GM12878 (cell line): ENCODE results near the gene CD1B. TPM values are rescaled to one million over a fixed set of nuclear protein-coding genes. Genes with fewer than 3 reads are reported as not detected.
"Not testable (repeated sequence)": the region's sequence is repeated elsewhere in the genome, so short reads cannot be mapped to it uniquely, and the experiment has no call there.

ENCODE experiments used
- ATAC-seq: fragments of 200-7000 bp; cut with Tn5 transposase; 3 replicates; pipeline ENCODE4 v1.9.1; 2020; ENCODE audit warnings: mild to moderate bottlenecking, moderate library complexity
- BruUV-seq: library from RNA; stranded (reverse); fragments of 400-500 nt; replicated peaks from 2 replicates; lab custom pipeline; 2021; lab: Mats Ljungman, UMichigan
- CTCF ChIA-PET: fragments of 300-600 bp; sonication (Branson Sonifier 250); formaldehyde crosslinking; extraction: SDS; loops from one replicate; lab custom pipeline; 2021; ENCODE audit warnings: inconsistent platforms; lab: Yijun Ruan, JAX
- POLR2A ChIA-PET: fragments of 350-600 bp; formaldehyde crosslinking; extraction: SDS; loops from one replicate; lab custom pipeline; 2021; ENCODE audit warnings: inconsistent platforms; lab: Charles Lee
- RAD21 ChIA-PET: fragments of 300-600 bp; sonication (Branson Sonifier 250); formaldehyde crosslinking; loops from one replicate; lab custom pipeline; 2023; ENCODE audit warnings: antibody characterized with exemption; ENCODE audit not compliant: unreplicated experiment; lab: Charles Lee
- SMC1A ChIA-PET: fragments of 300-600 bp; sonication (Branson Sonifier 250); formaldehyde crosslinking; loops from one replicate; lab custom pipeline; 2023; ENCODE audit not compliant: unreplicated experiment, uncharacterized antibody; lab: Charles Lee
- DNase-seq: peaks from one replicate; pipeline ENCODE4 v3.0.0-alpha.2; 2011; ENCODE audit warnings: low read depth, low spot score
- FAIRE-seq: peaks from 3 replicates; lab custom pipeline; 2011; peaks lifted over from hg19 to GRCh38; lab: Jason Lieb, UNC
- H2AFZ ChIP-seq: 2 replicates; pipeline ENCODE4 v1.6.0; 2011; ENCODE audit warnings: low read depth, low read length, control low read depth; ENCODE audit not compliant: control insufficient read depth
- H3K27ac ChIP-seq: 2 replicates; pipeline ENCODE4 v1.5.1; 2011; ENCODE audit warnings: control low read depth; ENCODE audit not compliant: control insufficient read depth, insufficient read depth
- H3K27me3 ChIP-seq, 2 experiments: replicated peaks in 1 of 2; 2 replicates each; pipeline versions ENCODE4 v1.6.0 to v1.6.1; 2011; ENCODE audit warnings: low read length in 1 of 2; ENCODE audit not compliant: control insufficient read depth in 2 of 2, insufficient read depth in 2 of 2
- H3K36me3 ChIP-seq, 2 experiments: 2 replicates each; pipeline ENCODE4 v1.5.1; 2011; ENCODE audit warnings: low read length in 1 of 2; ENCODE audit not compliant: control insufficient read depth in 2 of 2, insufficient read depth in 2 of 2
- H3K4me1 ChIP-seq: 2 replicates; pipeline ENCODE4 v1.6.1; 2011; ENCODE audit warnings: mild to moderate bottlenecking, low read length, moderate library complexity, mixed read lengths; ENCODE audit not compliant: control insufficient read depth, insufficient read depth
- H3K4me2 ChIP-seq: 2 replicates; pipeline ENCODE4 v1.6.0; 2011; ENCODE audit warnings: control low read depth; ENCODE audit not compliant: control insufficient read depth, insufficient read depth
- H3K4me3 ChIP-seq: fragments of 200-600 bp; sonication (generic); 2 replicates; pipeline ENCODE4 v1.5.1; 2016
- H3K79me2 ChIP-seq: 2 replicates; pipeline ENCODE4 v1.6.0; 2011; ENCODE audit warnings: low read length; ENCODE audit not compliant: control insufficient read depth, insufficient read depth
- H3K9ac ChIP-seq: 2 replicates; pipeline ENCODE4 v1.8.0; 2011; ENCODE audit warnings: low read length, control low read depth, mixed read lengths; ENCODE audit not compliant: control insufficient read depth, insufficient read depth
- H3K9me3 ChIP-seq: replicated peaks from 3 replicates; pipeline ENCODE4 v1.5.1; 2011; ENCODE audit warnings: mild to moderate bottlenecking, low read length; ENCODE audit not compliant: control insufficient read depth, insufficient read depth
- H4K20me1 ChIP-seq: 2 replicates; pipeline ENCODE4 v1.6.0; 2011; ENCODE audit not compliant: control insufficient read depth, insufficient read depth
- CBX5 ChIP-seq: sonication (generic); IDR thresholded peaks from 2 replicates; pipeline ENCODE4 v1.6.1; 2016; ENCODE audit warnings: low read depth, moderate library complexity, mild to moderate bottlenecking, inconsistent platforms
- CHD1 ChIP-seq: IDR thresholded peaks from 2 replicates; pipeline ENCODE4 v1.6.1; 2012; ENCODE audit warnings: low read depth, low read length, improper control_type of control experiment
- CHD4 ChIP-seq: fragments of 200-600 bp; sonication (generic); IDR thresholded peaks from 2 replicates; pipeline ENCODE4 v1.6.1; 2016; ENCODE audit warnings: mild to moderate bottlenecking
- EGR1 ChIP-seq, 2 experiments: IDR thresholded peaks; 1 replicate in 1 of 2; 2 replicates in 1 of 2; pipeline ENCODE4 v1.6.1; 2011 to 2012; ENCODE audit warnings: low read depth in 2 of 2, low read length in 2 of 2, borderline replicate concordance in 1 of 2, mild to moderate bottlenecking in 1 of 2, moderate library complexity in 1 of 2
- IRF4 ChIP-seq: IDR thresholded peaks from 2 replicates; pipeline ENCODE4 v1.6.1; 2011; ENCODE audit warnings: low read depth, low read length
- NR2C1 ChIP-seq: fragments of 450-650 bp; IDR thresholded peaks from 2 replicates; pipeline ENCODE4 v1.6.1; 2017; ENCODE audit warnings: antibody characterized with exemption, mild to moderate bottlenecking, moderate library complexity
- SMC3 ChIP-seq: IDR thresholded peaks from 2 replicates; pipeline ENCODE4 v1.6.1; 2011; ENCODE audit warnings: low read length, improper control_type of control experiment, borderline replicate concordance
- TCF3 ChIP-seq: IDR thresholded peaks from 2 replicates; pipeline ENCODE4 v1.6.1; 2012; ENCODE audit warnings: low read depth, mild to moderate bottlenecking, low read length, borderline replicate concordance; ENCODE audit not compliant: insufficient read depth
- WGBS: methylation state at CpG from one replicate; pipeline ENCODE4 v1.1.6; 2016; ENCODE audit warnings: low lambda C conversion rate; ENCODE audit not compliant: insufficient replicate concordance, insufficient coverage; ENCODE audit errors: missing lambda C conversion rate; 5-methylcytosine and 5-hydroxymethylcytosine counted together
- in situ Hi-C: fragments of 300-500 bp; cut with MboI; formaldehyde crosslinking; loops from 9 replicates; pipeline ENCODE4 v1.14.3; 2018; ENCODE audit warnings: mixed read lengths
- intact Hi-C: fragments of 100-400 bp; cut with micrococcal nuclease; formaldehyde crosslinking; loops from one replicate; pipeline ENCODE4 v1.14.2; 2022; ENCODE audit not compliant: unreplicated experiment
- polyA plus RNA-seq, 11 experiments: library from polyadenylated mRNA; depleted of rRNA in 4 of 11; unstranded in 6 of 11; stranded (reverse) in 5 of 11; fragments of >200 nt; fragmentation: Nextera tagmentation in 4 of 11; fragmentation: Illumina TruSeq in 1 of 11; extraction: Ambion mirVana in 4 of 11; extraction: Trizol in 1 of 11; gene quantifications; 1 replicate in 1 of 11; 2 replicates in 10 of 11; pipeline versions ENCODE4 v1.2.1 to v1.2.3, GENCODE V29; 2011 to 2016; ENCODE audit warnings: inconsistent platforms in 2 of 11, missing spikeins in 2 of 11, low read depth in 1 of 11
- total RNA-seq, 4 experiments: library from RNA; depleted of rRNA in 3 of 4; stranded (reverse); fragments of >200 nt in 3 of 4; fragmentation: Illumina TruSeq in 1 of 4; extraction: Trizol in 1 of 4; gene quantifications; 2 replicates each; pipeline versions ENCODE4 v1.2.1 to v1.2.3, GENCODE V29; 2013 to 2021
- TF ChIP-seq, protein P1 (sequence below): IDR thresholded peaks from 2 replicates; pipeline ENCODE4 v1.6.1; 2011; ENCODE audit warnings: low read depth, mild to moderate bottlenecking, low read length, moderate library complexity, borderline replicate concordance; ENCODE audit errors: extremely low read depth

The CD1B gene
- total and polyA plus RNA-seq, 10 of the 15 experiments (the other 5 are each of a cell fraction or from before 2014, with no cell fraction given), result not detected

DNA sequence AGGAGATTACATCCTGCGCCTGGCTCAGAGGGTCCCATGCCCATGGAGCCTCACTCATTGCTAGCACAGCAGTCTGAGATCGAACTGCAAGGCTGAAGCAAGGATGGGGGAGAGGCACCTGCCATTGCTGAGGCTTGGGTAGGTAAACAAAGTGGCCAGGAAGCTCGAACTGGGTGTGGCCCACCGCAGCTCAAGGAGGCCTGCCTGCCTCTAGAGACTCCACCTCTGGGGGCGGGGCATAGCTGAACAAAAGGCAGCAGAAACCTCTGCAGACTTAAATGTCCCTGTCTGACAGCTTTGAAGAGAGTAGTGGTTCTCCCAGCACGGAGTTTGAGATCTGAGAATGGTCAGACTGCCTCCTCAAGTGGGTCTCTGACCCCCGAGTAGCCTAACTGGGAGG is 5.1 kb upstream of the CD1B start:
- H3K79me2 ChIP-seq, intact Hi-C loops, H2AFZ ChIP-seq, FAIRE-seq, RAD21 ChIA-PET, H3K36me3 ChIP-seq, H4K20me1 ChIP-seq, H3K27me3 ChIP-seq, H3K9ac ChIP-seq, H3K9me3 ChIP-seq, H3K4me1 ChIP-seq, POLR2A ChIA-PET, H3K4me3 ChIP-seq, BruUV-seq, H3K27ac ChIP-seq, H3K4me2 ChIP-seq, DNase-seq, ATAC-seq: not testable (repeated sequence)
- SMC1A ChIA-PET, result interaction anchor here (0.9 to 1.2 kb wide), 2 partner anchors 36 to 50 kb away, joined by 3 read pairs; no protein-coding TSS in a partner anchor
- WGBS, result 23% methylated on average over 7 of the region's 7 CpGs
- in situ Hi-C loops, result loop anchor here (10.0 kb wide), 1 partner anchor 132 kb away; no protein-coding TSS in a partner anchor
- CTCF ChIA-PET, result interaction anchor here (1.7 kb wide), 1 partner anchor 132 kb away, joined by 8 read pairs; no protein-coding TSS in a partner anchor

DNA sequence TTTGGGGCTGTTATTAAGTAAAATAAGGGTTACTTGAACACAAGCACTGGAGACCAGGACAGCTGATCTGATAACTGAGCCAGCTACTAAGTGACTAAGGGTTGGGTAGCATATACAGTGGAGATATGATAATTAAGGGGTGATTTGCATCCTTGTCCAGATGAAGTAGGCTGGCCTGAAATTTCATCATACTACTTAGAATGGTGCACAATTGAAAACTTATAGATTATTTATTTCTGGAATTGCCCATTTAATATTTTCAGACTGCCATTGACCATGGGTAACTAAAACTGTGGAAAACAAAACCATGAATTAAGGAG is 3.8 kb upstream of the CD1B start:
- no TSS peak for BruUV-seq
- no peak overlapping the region for H3K9ac ChIP-seq
- TF ChIP-seq EGR1 (IDR thresholded peaks at IDR 0.05; ENCODE audit: borderline replicate concordance in 1 of 2, low read depth in 2 of 2, low read length in 2 of 2), result no peak
- no peak for TF ChIP-seq IRF4
- TF ChIP-seq CBX5, result no peak
- TF ChIP-seq CHD4, result no peak
- TF ChIP-seq, protein P1, sequence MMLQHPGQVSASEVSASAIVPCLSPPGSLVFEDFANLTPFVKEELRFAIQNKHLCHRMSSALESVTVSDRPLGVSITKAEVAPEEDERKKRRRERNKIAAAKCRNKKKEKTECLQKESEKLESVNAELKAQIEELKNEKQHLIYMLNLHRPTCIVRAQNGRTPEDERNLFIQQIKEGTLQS, result no peak
- no peak for TF ChIP-seq CHD1
- TF ChIP-seq NR2C1, result no peak
- no peak for TF ChIP-seq TCF3
- TF ChIP-seq SMC3, result no peak
- TF ChIP-seq, all 136 proteins: peak for 0
- Histone ChIP-seq H3K36me3 (no peaks in the 10 kb centered on the region), H3K27ac (no peak overlapping the region), H3K79me2 (no peaks in the 10 kb centered on the region), H3K27me3 (no peaks in the 10 kb centered on the region), H3K4me3 (no peak overlapping the region), H3K4me1 (peaks cover 4% of the 10 kb centered on the region), H2AFZ (no peak overlapping the region), H4K20me1 (no peaks in the 10 kb centered on the region), H3K9me3 (no peaks in the 10 kb centered on the region), H3K4me2 (no peak overlapping the region)
- DNase-seq, result no peak
- intact Hi-C loops, result no loop called here
- in situ Hi-C loops, result loop anchor here (10.0 kb wide), 1 partner anchor 130 kb away; no protein-coding TSS in a partner anchor
- ChIA-PET CTCF (interaction anchor here (1.0 to 1.7 kb wide), 2 partner anchors 13 to 131 kb away, joined by 3 to 8 read pairs; no protein-coding TSS in a partner anchor), RAD21 (no interaction called here), POLR2A (no interaction called here), SMC1A (interaction anchor here (1.2 kb wide), 1 partner anchor 129 kb away, joined by 3 read pairs; no protein-coding TSS in a partner anchor)
- FAIRE-seq, result no peak
- no peak for ATAC-seq
